ENCODE results near the gene ERAP2.

Gene ERAP2

DNA sequence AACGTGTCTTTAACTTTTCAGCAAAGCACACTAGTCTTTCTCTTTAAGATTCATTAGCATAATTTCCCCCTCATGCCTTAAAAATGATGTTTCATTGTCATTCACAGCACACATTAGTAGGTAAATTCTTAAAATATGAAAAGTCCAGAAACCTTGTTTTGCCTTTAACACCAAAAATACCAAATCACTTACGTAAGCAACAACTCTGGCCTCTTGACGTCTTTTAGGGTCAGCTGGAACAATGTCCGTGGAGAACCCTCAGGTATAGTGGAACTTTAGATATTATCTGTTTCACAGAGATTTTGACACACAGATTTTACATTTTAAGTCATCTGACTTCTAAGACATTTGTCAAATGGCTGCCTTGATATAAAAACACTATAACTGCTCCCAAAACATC, 90.5 kb downstream of the ERAP2 start:
- DNase-seq, result no peak

DNA sequence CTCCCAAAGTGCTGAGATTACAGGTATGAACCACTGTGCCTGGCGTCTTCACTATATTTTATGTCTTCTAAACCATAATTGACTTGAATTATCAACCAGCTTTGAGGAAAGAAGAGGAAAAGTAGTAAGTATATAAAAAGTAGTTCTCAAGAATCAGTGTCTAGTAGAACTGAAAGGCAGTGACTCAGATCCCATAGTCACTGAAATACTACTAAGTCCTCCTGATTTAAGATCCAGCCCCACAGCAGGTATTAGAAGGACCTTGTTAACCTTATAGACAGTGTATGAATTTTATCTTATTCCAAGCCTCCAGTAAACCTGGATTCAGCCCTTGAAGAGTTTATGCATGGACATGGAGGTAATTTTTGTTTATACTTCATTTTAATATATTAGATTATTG, 91.1 kb downstream of the ERAP2 start:
- no peak for DNase-seq

DNA sequence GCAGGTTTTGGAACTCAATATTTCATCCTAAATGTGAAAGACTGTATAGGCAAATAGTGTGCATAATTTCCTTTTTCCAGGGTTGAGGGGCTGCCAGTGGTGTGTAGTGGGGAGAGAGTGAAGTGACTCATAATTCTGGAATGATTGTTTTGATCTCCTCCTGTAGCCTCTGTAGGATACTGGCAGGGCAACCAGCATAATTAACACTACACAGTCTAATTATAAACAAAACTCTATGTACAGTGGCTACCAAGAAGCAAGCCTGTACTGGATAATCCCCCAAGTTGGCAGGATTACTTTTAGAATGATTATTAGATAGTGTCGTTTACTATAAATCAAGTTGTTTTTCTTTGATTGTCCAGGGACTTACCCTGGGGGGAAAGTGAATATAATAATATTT, 91.8 kb downstream of the ERAP2 start:
- no peak for DNase-seq

DNA sequence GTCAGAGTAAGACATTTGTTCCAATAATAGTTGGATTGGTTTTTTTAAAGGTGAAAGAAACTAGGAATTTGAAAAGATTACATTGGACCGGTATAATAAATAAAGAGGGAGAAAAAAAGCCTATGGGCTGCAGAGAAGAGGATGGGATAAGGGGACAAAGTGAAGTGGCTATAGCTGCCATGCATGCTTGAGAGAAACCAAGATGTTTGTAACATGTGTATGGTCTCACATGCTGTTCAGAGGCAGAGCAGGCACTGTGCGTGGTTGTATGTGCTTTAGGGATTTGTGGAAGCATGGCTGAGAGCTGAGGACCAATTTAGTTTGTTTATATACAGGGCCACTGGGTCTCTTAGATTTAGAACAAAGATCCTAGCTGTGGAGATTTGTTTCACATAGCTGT, 92.3 kb downstream of the ERAP2 start:
- DNase-seq, result no peak
